ENCODE results near the gene CHST11.

The CHST11 gene

DNA sequence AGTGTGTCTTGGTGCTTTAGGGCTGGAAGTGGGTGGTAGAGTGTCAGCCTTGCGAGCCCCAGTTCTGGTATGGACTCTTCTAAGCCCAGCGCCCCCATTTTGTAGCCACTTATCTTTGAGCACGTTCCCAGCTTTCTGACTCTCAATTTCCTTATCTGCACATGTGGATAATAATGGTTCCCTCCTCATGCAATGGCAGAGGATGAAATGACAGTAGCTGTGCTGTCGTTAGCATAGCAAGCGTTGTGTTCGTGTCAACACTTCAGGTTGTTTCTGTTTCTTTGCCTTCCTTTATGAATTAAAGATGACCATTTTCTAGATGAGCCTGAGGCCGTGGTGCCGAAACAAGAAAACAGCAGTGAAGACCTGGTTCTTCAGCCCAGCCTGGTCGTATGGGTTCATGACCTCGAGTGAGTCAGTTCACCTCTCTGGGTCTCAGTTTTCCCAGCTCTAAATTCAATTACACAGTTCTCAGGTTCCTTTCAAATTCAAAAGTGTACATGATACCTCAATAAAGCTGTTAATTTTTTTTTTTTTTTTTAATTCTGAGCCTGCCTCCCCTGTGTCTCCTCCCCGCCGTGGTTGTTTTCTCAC lies 268.3 kb downstream of the CHST11 start:
- no peak overlapping the region for H3K4me2 ChIP-seq
- no peak for TF ChIP-seq Cebpa-rat (IDR thresholded peaks at IDR 0.05)
- no peak overlapping the region for H3K9ac ChIP-seq
- peaks cover 95% of the 10 kb centered on the region for H3K4me1 ChIP-seq
- H3K27me3 ChIP-seq = no peaks in the 10 kb centered on the region
- H3K27ac ChIP-seq = no peak overlapping the region
- peaks cover 24% of the 10 kb centered on the region for H3K36me3 ChIP-seq
- no peak overlapping the region for H3K4me3 ChIP-seq
- peaks cover 100% of the 10 kb centered on the region for H4K20me1 ChIP-seq
- H3K9me3 ChIP-seq = no peaks in the 10 kb centered on the region

DNA sequence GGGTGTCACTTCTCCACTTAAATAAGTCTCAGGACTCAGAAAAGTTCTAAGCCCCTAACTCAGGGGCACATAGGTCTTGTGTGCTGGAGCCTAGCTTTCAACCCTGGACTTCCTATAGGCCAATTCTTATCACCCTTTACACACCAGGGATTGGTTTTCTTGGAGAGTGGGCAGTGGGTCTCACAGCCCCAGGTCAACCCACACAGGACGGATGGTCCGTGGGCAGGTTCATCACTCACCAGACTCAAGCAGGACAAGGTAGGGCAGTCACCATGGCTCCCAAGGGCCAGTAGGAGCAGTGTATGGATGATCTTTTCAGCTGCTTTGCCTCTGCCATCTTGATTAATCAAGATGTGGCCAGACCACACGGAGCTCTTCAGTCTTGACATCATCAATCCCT lies 268.9 kb downstream of the CHST11 start:
- H3K4me3 ChIP-seq = no peak overlapping the region
- TF ChIP-seq Cebpa-rat (IDR thresholded peaks at IDR 0.05) = no peak
- H3K4me1 ChIP-seq = peaks cover 95% of the 10 kb centered on the region
- H3K36me3 ChIP-seq = peaks cover 29% of the 10 kb centered on the region
- H3K27me3 ChIP-seq = no peaks in the 10 kb centered on the region
- H3K9me3 ChIP-seq = no peaks in the 10 kb centered on the region
- no peak overlapping the region for H3K9ac ChIP-seq
- no peak overlapping the region; the same call in 1 of the 2 replicates for H3K27ac ChIP-seq
- peaks cover 100% of the 10 kb centered on the region for H4K20me1 ChIP-seq
- no peak overlapping the region for H3K4me2 ChIP-seq

DNA sequence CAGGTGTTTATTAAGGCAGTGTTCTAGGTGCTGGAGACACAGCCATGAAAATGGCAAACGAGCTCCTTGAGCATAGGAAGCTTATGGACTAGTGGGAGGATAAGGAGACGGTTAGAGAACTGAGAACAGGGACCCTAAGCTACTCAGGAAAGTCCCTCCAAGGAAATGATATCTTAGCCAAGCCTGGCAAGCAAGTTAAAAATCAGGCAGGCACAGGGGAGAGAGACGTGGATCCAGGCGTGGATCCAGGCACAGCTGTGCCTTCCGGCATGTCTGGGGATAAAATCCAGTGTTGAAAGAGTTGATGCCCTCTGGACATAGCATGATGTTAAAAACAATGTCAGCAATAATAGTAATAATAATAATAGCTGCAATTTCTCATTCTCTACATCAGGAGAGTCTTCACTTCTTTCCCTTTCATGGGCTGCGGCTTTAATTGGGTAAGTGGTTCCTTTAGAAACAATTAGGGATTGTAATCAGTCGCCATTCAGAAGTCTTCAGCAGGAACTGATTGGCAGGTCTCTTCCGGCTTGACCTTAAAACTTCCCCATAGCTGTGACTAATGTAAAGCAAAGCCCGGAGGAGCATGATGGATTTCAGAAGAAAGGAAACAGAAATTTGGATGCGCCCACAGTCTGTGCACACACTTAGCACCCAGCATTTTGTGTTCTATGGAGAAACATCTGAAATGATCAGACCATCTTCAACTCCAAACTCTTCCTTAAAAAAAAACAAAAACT lies 271.1 kb downstream of the CHST11 start:
- H3K36me3 ChIP-seq = peaks cover 35% of the 10 kb centered on the region

DNA sequence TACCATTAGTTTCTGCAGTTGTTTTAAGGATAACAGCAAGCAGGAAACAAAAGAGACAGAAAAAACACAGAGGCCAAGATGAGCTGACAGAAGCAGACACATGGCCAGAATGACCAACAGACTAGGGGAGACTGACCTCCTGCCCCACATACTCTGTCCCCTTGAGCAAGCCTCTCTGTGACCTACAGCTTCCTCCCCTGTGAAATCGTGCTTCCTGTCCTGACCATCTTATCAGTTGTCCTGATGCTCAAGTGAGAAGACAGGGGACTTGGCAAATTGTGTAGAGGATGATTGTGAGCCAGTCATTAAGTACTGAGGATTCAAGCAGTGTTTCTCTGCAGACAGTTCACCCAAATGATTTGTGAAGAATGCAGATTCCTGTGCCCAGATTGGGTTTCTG lies 272.3 kb downstream of the CHST11 start:
- Histone ChIP-seq H3K4me1 (peaks cover 94% of the 10 kb centered on the region), H3K27ac (peak overlapping the region; percentile 8; the same call in 1 of the 2 replicates), H3K4me2 (peak overlapping the region; percentile 38)

More for the DNA sequence above, 271.1 kb downstream of the CHST11 start:
- Histone ChIP-seq H3K4me1 (peaks cover 94% of the 10 kb centered on the region), H3K9me3 (no peaks in the 10 kb centered on the region), H3K4me3 (no peak overlapping the region), H3K9ac (no peak overlapping the region), H3K27me3 (no peaks in the 10 kb centered on the region), H3K27ac (no peak overlapping the region), H4K20me1 (peaks cover 100% of the 10 kb centered on the region), H3K4me2 (peak overlapping the region; percentile 38)
- no peak for TF ChIP-seq Cebpa-rat (IDR thresholded peaks at IDR 0.05)

DNA sequence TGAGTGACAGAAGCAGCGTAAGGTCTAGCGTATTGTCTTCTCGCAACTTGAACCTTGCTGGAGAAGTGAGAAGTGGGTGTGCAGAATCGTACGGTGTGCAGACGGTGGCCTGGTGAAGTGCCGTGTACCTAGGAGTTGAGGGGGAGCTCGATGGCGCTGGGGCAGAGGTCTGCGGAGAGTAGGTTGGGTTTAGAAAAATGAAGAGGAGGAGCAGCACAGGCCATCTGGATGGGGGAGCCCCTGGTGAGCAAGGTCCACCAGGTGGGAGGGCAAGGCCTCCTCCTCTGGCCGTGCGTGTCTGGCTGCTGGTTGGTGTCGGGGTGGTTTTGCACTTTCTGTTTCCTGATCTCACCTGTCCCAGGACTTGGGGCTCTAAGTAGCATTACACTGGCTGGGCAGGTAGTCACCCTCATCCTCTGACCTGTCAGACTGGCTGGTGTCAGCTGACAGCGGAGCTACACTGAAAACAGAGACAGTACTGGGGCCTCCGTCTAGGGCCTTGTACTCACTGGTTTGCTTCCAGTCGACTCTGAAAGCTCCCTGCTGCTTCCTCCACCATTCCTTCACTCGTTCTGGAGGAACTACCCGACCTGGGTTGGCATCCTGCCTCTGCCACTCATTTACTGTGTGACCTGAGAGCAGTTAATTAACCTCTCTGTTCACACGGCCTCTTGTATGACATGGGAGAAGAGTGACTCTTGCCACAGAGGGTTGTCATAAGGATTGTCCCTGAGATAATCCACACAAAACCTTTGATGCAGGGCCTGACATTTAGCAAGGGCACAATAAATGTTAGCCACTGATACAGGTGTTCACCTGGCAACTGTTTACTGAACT lies 273.1 kb downstream of the CHST11 start:
- no peak for TF ChIP-seq Cebpa-rat (IDR thresholded peaks at IDR 0.05)

More for the DNA sequence above, 272.3 kb downstream of the CHST11 start:
- TF ChIP-seq Cebpa-rat (IDR thresholded peaks at IDR 0.05) = no peak
- H3K4me3 ChIP-seq = no peak overlapping the region
- H3K9ac ChIP-seq = no peak overlapping the region
- no peaks in the 10 kb centered on the region for H3K27me3 ChIP-seq
- no peaks in the 10 kb centered on the region for H3K9me3 ChIP-seq
- peaks cover 100% of the 10 kb centered on the region for H4K20me1 ChIP-seq
- peaks cover 35% of the 10 kb centered on the region for H3K36me3 ChIP-seq

DNA sequence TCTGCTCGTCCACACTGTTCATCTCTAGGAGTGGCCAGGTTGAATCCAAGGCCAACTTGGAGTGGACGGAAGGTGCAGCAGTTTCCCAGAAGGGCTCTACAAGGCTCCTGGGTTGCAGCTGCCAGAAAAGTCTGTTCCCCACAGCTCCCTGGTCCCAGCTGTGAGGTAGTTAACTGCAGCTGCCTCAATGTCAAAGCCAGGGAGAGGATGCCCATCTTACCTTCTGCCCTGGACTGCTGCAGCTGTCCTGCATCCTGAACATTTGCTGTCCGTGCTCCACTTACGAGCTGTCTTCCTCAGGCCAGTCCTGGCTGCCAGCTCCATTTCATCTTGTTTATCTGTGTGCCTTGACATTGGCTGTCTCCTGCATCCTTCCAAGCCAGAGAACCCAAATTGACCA lies 274.0 kb downstream of the CHST11 start:
- Histone ChIP-seq H3K4me3 (no peak overlapping the region), H3K27me3 (no peaks in the 10 kb centered on the region), H3K4me1 (peaks cover 98% of the 10 kb centered on the region), H3K9ac (no peak overlapping the region), H3K9me3 (no peaks in the 10 kb centered on the region), H4K20me1 (peaks cover 100% of the 10 kb centered on the region), H3K4me2 (no peak overlapping the region), H3K36me3 (peaks cover 25% of the 10 kb centered on the region), H3K27ac (no peak overlapping the region)
- TF ChIP-seq Cebpa-rat (IDR thresholded peaks at IDR 0.05) = no peak

More for the DNA sequence above, 273.1 kb downstream of the CHST11 start:
- Histone ChIP-seq H3K27ac (0 out of 2 replicates have a peak overlapping the region, but pooled peaks have one; percentile 8), H3K4me2 (no peak overlapping the region), H3K9me3 (no peaks in the 10 kb centered on the region), H3K4me3 (no peak overlapping the region), H3K9ac (no peak overlapping the region), H3K4me1 (peaks cover 94% of the 10 kb centered on the region), H4K20me1 (peaks cover 100% of the 10 kb centered on the region), H3K27me3 (no peaks in the 10 kb centered on the region), H3K36me3 (peaks cover 34% of the 10 kb centered on the region)

DNA sequence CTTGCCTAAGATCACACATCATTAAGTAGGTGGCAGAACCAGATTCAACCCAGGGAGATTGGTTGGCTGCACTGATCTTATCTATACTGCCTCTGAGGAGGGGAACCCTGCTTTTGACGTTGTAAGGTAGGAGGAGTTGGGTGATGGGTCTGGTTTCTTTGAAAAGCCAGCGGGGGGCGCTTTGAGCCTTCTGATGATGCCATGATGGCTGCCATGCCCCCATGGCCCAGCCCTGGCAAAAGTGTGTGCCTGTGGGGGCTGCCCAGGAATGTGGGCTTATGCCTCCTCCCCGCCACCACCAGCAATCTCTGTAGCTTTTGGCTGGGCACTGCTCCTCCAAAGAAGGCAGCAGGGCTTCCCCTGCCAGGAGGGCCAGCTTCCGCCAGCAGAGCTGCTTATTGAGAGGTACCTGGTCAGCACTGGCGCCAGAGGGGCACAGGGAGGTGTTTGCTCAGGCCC lies 277.0 kb downstream of the CHST11 start:
- Histone ChIP-seq H3K9me3 (no peaks in the 10 kb centered on the region), H3K27ac (no peak overlapping the region), H4K20me1 (peaks cover 100% of the 10 kb centered on the region), H3K4me1 (peaks cover 98% of the 10 kb centered on the region), H3K4me3 (no peak overlapping the region), H3K9ac (no peak overlapping the region), H3K27me3 (no peaks in the 10 kb centered on the region), H3K36me3 (peaks cover 22% of the 10 kb centered on the region; the same call in 1 of the 2 replicates), H3K4me2 (no peak overlapping the region)
- TF ChIP-seq Cebpa-rat (IDR thresholded peaks at IDR 0.05) = no peak

DNA sequence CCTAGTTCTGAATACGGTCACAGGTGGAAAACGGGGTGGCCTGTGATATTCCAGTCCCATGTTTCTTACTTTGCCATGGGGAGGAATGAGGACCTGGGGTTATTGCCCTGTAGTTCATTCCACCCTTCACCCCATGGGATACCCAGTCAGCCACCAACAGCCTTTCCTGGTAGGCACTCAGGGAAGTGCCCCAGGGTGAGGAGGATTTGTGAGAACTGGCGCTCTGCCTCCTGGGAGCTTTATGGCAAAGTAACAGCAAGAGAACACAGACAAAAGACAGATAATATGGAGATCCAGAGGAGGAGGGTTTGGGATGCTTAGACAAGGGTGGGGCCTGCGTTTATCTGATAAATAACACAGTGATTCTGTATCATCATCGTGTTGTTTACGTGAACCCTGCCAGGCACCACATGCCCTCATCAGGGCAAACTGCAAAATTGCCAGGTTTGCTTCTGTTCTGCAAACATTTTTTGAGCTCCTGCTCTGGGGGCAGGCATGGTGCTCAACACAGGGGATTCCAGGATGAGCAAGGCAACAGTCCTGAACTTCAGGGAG lies 277.9 kb downstream of the CHST11 start:
- Histone ChIP-seq H3K27me3 (no peaks in the 10 kb centered on the region), H3K36me3 (peaks cover 15% of the 10 kb centered on the region; the same call in 1 of the 2 replicates), H4K20me1 (peaks cover 100% of the 10 kb centered on the region), H3K4me2 (peak overlapping the region; percentile 88; the same call in 1 of the 2 replicates), H3K4me1 (peaks cover 99% of the 10 kb centered on the region), H3K27ac (peak overlapping the region; percentile 35; the same call in 1 of the 2 replicates), H3K9ac (no peak overlapping the region), H3K9me3 (no peaks in the 10 kb centered on the region), H3K4me3 (no peak overlapping the region)
- no peak for TF ChIP-seq Cebpa-rat (IDR thresholded peaks at IDR 0.05)

DNA sequence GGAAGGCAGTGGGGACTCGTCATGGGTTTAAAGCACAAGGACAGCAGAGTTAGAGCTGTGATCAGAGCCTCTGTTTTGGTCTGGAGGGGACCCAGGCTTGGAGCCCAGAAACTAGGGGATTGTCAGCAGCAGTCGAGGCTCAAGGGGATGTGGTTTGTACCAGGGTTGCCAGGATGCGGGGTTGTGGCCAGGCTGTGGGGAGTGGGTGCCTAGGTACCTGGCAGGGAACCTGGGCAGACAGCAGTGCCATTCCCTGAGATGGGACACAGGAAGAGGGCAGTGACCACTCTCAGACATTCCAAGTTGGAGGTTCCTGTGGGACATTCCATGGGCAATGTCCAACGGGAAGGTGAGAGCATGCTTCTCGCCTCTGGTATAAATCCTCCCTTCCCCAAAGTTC lies 279.1 kb downstream of the CHST11 start:
- Histone ChIP-seq H3K27me3 (no peaks in the 10 kb centered on the region), H3K4me3 (no peak overlapping the region), H3K36me3 (peaks cover 3% of the 10 kb centered on the region; the same call in 1 of the 2 replicates), H3K4me2 (peak overlapping the region; percentile 88), H3K4me1 (peaks cover 99% of the 10 kb centered on the region), H3K9me3 (no peaks in the 10 kb centered on the region), H3K27ac (peak overlapping the region; percentile 48; the same call in 1 of the 2 replicates), H3K9ac (no peak overlapping the region), H4K20me1 (peaks cover 100% of the 10 kb centered on the region)
- TF ChIP-seq Cebpa-rat (IDR thresholded peaks at IDR 0.05) = no peak
